ENCODE measurements around the gene CFAP45. TPM values are rescaled to one million over a fixed set of nuclear protein-coding genes. Genes with fewer than 3 reads are reported as not detected.
A peak's percentile ranks its signal among the peaks of the same experiment; 100 is the strongest.

CFAP45 gene
- total and polyA plus RNA-seq, 2 experiments from 2014 or later: not detected

DNA sequence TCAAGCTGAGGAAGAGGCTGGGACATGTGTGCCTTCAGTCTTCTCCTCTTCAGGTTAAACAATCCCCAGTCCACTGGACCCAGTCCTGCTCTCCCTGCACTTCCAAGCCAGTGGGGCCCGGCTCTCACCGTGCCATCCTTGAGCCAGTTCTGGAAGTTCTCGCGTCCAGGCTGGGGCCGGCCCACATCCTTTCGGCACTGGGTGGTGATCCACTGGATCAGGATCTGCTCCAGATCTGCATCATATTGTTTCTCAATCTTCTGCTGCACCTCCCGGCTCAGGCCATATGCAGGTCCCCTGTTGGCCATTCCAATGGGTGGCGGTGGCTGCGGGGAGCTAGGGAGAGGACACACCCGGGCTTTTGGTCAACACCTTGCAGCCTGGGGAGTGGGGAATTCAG lies 20.2 kb upstream of the CFAP45 start:
- H3K36me3 ChIP-seq: no peaks in the 10 kb centered on the region
- no peak overlapping the region for H3K4me3 ChIP-seq
- H3K9me3 ChIP-seq (ENCODE audit: low read depth): no peaks in the 10 kb centered on the region
- TF ChIP-seq, protein P1, sequence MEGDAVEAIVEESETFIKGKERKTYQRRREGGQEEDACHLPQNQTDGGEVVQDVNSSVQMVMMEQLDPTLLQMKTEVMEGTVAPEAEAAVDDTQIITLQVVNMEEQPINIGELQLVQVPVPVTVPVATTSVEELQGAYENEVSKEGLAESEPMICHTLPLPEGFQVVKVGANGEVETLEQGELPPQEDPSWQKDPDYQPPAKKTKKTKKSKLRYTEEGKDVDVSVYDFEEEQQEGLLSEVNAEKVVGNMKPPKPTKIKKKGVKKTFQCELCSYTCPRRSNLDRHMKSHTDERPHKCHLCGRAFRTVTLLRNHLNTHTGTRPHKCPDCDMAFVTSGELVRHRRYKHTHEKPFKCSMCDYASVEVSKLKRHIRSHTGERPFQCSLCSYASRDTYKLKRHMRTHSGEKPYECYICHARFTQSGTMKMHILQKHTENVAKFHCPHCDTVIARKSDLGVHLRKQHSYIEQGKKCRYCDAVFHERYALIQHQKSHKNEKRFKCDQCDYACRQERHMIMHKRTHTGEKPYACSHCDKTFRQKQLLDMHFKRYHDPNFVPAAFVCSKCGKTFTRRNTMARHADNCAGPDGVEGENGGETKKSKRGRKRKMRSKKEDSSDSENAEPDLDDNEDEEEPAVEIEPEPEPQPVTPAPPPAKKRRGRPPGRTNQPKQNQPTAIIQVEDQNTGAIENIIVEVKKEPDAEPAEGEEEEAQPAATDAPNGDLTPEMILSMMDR (IDR thresholded peaks at IDR 0.05; ENCODE audit: low read depth, low read length): no peak
- H3K27ac ChIP-seq: no peak overlapping the region
- peaks cover 5% of the 10 kb centered on the region for H3K27me3 ChIP-seq
- no peak for DNase-seq (ENCODE audit: low read depth in 1 of 2, low spot score in 1 of 2)
- peaks cover 9% of the 10 kb centered on the region for H3K4me1 ChIP-seq (ENCODE audit: low read depth)

GRCh38 chr1:159919236-159919865 lies 19.4 kb upstream of the CFAP45 start:
- H3K36me3 ChIP-seq: no peaks in the 10 kb centered on the region
- no peak overlapping the region for H3K4me3 ChIP-seq
- H3K4me1 ChIP-seq (ENCODE audit: low read depth): peaks cover 4% of the 10 kb centered on the region
- TF ChIP-seq, protein P1 (IDR thresholded peaks at IDR 0.05; ENCODE audit: low read depth, low read length): no peak
- H3K27ac ChIP-seq: no peak overlapping the region
- no peak for DNase-seq (ENCODE audit: low read depth in 1 of 2, low spot score in 1 of 2)
- H3K27me3 ChIP-seq: peaks cover 1% of the 10 kb centered on the region
- H3K9me3 ChIP-seq (ENCODE audit: low read depth): no peaks in the 10 kb centered on the region

GRCh38 chr1:159918352-159919200 lies 18.6 kb upstream of the CFAP45 start:
- no peaks in the 10 kb centered on the region for H3K9me3 ChIP-seq (ENCODE audit: low read depth)
- H3K36me3 ChIP-seq: no peaks in the 10 kb centered on the region
- H3K4me1 ChIP-seq (ENCODE audit: low read depth): peaks cover 4% of the 10 kb centered on the region
- TF ChIP-seq, protein P1 (IDR thresholded peaks at IDR 0.05; ENCODE audit: low read depth, low read length): no peak
- no peak overlapping the region for H3K27ac ChIP-seq
- H3K4me3 ChIP-seq: no peak overlapping the region
- DNase-seq (ENCODE audit: low read depth in 1 of 2, low spot score in 1 of 2): no peak
- no peaks in the 10 kb centered on the region for H3K27me3 ChIP-seq

DNA sequence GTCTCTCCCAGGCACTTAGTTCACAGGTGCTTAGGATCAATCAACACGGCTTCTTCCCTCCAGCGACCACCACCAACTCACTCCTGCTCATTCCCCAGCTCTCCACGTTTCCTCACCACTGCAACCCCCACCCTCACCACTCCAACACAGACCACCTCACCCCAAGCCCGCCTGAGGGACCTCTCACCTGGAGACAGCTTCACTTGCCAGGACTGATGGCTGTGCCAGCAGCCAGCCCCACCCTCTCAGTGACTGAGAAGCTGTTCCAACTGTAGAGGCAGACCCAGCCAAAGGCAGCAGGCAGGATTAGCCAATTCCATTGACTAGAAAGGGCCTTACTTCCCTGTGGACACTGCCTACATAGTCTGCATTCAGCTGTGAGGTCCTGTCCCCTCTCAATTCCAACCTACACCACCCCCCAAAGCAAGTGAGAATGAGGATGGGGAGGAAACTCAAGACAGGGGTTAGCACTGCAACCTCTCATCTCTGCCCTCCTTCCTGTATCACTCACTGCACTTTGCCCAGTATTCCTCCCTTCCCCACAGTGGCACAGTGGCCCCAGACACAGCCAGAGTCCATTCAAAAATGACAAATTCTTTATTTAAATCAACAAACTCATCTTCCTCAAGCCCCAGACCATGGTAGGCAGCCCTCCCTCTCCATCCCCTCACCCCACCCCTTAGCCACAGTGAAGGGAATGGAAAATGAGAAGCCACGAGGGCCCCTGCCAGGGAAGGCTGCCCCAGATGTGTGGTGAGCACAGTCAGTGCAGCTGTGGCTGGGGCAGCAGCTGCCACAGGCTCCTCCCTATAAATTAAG lies 17.8 kb upstream of the CFAP45 start:
- H3K4me3 ChIP-seq: no peak overlapping the region
- TF ChIP-seq, protein P1 (IDR thresholded peaks at IDR 0.05; ENCODE audit: low read depth, low read length): no peak
- no peak for DNase-seq (ENCODE audit: low read depth in 1 of 2, low spot score in 1 of 2)
- H3K27me3 ChIP-seq: no peaks in the 10 kb centered on the region
- H3K27ac ChIP-seq: no peak overlapping the region
- H3K36me3 ChIP-seq: no peaks in the 10 kb centered on the region
- H3K9me3 ChIP-seq (ENCODE audit: low read depth): no peaks in the 10 kb centered on the region
- no peaks in the 10 kb centered on the region for H3K4me1 ChIP-seq (ENCODE audit: low read depth)

- Histone ChIP-seq H3K4me3 (no peak overlapping the region), H3K9me3 (ENCODE audit: low read depth) (no peaks in the 10 kb centered on the region), H3K4me1 (ENCODE audit: low read depth) (no peaks in the 10 kb centered on the region), H3K27me3 (no peaks in the 10 kb centered on the region), H3K36me3 (no peaks in the 10 kb centered on the region), H3K27ac (no peak overlapping the region)
- TF ChIP-seq, protein P1 (IDR thresholded peaks at IDR 0.05; ENCODE audit: low read depth, low read length): no peak
- peak in 1 of 2 donors; percentile 95 for DNase-seq (ENCODE audit: low read depth in 1 of 2, low spot score in 1 of 2)
Measured at GRCh38 chr1:159916242-159917051, 16.5 kb upstream of the CFAP45 start.
